NB4 (cell line): ENCODE measurements around the gene CTXN3.

ENCODE experiments used
- POLR2A ChIP-seq: IDR thresholded peaks from 2 replicates; pipeline ENCODE4 v1.6.1; 2011; ENCODE audit warnings: mild to moderate bottlenecking; ENCODE audit not compliant: insufficient read length; ENCODE audit errors: extremely low read depth
- TF ChIP-seq, protein P1 (sequence below): IDR thresholded peaks from 2 replicates; pipeline ENCODE4 v1.6.1; 2011; ENCODE audit warnings: low read depth, low read length
- TF ChIP-seq, protein P2 (sequence below): IDR thresholded peaks from one replicate; pipeline ENCODE4 v1.5.1; 2012; ENCODE audit warnings: low read depth, low read length

- TF ChIP-seq POLR2A = no peak
- TF ChIP-seq, protein P1, sequence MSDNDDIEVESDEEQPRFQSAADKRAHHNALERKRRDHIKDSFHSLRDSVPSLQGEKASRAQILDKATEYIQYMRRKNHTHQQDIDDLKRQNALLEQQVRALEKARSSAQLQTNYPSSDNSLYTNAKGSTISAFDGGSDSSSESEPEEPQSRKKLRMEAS = no peak
- TF ChIP-seq, protein P2, sequence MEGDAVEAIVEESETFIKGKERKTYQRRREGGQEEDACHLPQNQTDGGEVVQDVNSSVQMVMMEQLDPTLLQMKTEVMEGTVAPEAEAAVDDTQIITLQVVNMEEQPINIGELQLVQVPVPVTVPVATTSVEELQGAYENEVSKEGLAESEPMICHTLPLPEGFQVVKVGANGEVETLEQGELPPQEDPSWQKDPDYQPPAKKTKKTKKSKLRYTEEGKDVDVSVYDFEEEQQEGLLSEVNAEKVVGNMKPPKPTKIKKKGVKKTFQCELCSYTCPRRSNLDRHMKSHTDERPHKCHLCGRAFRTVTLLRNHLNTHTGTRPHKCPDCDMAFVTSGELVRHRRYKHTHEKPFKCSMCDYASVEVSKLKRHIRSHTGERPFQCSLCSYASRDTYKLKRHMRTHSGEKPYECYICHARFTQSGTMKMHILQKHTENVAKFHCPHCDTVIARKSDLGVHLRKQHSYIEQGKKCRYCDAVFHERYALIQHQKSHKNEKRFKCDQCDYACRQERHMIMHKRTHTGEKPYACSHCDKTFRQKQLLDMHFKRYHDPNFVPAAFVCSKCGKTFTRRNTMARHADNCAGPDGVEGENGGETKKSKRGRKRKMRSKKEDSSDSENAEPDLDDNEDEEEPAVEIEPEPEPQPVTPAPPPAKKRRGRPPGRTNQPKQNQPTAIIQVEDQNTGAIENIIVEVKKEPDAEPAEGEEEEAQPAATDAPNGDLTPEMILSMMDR = no peak
Observed at GRCh38 chr5:127601601-127602000, 47.3 kb upstream of the CTXN3 start.
